IPS-15b (cell line): Measurements from ENCODE around the gene TMEM87A.

ENCODE experiments used
- H3K27me3 ChIP-seq: one replicate; pipeline ENCODE4 v1.6.1; 2013; ENCODE audit warnings: low read length; ENCODE audit not compliant: control insufficient read depth, insufficient read depth
- H3K36me3 ChIP-seq: one replicate; pipeline ENCODE4 v1.6.1; 2013; ENCODE audit warnings: low read length; ENCODE audit not compliant: control insufficient read depth, insufficient read depth
- H3K4me1 ChIP-seq: one replicate; pipeline ENCODE4 v1.6.1; 2013; ENCODE audit warnings: mild to moderate bottlenecking, low read length; ENCODE audit not compliant: control insufficient read depth, insufficient read depth
- H3K4me3 ChIP-seq: one replicate; pipeline ENCODE4 v1.5.1; 2013; ENCODE audit warnings: low read depth, low read length
- H3K9ac ChIP-seq: one replicate; pipeline ENCODE4 v1.6.1; 2013; ENCODE audit warnings: low read depth, mild to moderate bottlenecking, low read length
- H3K9me3 ChIP-seq: one replicate; pipeline ENCODE4 v1.6.1; 2013; ENCODE audit warnings: mild to moderate bottlenecking, low read length; ENCODE audit not compliant: control insufficient read depth, insufficient read depth

Gene TMEM87A

DNA sequence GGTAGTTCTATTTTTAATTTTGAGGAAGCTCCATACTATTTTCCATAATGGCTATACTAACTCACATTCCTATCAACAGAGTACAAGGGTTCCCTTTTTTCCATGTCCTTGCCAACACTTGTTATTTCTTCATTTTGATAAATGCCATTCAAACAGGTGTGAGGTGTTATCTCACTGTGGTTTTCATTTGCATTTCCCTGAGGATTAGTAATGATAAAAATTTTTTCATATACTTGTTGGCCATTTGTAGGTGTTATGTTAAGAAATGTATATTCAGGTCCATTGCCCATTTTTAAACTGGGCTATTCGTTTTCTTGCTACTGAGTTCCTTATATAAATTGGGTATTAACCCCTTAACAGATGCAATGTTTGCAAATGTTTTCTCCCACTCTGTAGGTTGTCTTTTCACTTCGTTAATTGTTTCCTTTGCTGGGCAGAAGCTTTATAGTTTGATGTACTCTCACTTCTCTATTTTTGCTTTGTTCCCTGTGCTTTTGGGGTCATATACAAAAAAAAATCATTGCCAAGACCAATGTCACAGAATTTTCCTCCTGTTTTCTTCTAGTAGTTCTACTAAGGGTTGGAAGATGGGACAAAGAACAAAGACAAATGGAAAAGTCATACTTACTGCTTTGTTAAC lies 54.2 kb downstream of the TMEM87A start:
- Histone ChIP-seq H3K27me3 (no peaks in the 10 kb centered on the region), H3K9me3 (no peaks in the 10 kb centered on the region), H3K9ac (no peak overlapping the region), H3K4me1 (no peaks in the 10 kb centered on the region), H3K36me3 (peaks cover 6% of the 10 kb centered on the region), H3K4me3 (no peak overlapping the region)

DNA sequence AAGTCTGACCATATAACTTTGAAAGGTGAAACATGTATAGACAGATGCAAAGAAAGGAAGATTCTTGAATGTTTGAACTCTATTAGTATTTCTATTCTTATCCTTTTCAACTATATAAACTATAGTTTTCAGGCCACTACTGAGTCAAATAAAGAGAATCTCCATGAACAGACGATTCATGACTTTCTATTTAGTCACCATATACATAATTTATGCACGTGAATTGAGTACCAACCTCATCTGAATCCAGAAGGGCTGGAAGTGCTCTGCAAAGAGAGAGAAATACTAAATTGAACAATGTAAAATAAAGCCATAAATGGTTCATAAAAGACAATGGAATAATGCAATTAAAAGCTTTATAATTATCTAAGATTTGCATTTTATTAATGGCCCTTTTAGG lies 55.7 kb downstream of the TMEM87A start:
- Histone ChIP-seq H3K4me3 (no peak overlapping the region), H3K4me1 (no peaks in the 10 kb centered on the region)

DNA sequence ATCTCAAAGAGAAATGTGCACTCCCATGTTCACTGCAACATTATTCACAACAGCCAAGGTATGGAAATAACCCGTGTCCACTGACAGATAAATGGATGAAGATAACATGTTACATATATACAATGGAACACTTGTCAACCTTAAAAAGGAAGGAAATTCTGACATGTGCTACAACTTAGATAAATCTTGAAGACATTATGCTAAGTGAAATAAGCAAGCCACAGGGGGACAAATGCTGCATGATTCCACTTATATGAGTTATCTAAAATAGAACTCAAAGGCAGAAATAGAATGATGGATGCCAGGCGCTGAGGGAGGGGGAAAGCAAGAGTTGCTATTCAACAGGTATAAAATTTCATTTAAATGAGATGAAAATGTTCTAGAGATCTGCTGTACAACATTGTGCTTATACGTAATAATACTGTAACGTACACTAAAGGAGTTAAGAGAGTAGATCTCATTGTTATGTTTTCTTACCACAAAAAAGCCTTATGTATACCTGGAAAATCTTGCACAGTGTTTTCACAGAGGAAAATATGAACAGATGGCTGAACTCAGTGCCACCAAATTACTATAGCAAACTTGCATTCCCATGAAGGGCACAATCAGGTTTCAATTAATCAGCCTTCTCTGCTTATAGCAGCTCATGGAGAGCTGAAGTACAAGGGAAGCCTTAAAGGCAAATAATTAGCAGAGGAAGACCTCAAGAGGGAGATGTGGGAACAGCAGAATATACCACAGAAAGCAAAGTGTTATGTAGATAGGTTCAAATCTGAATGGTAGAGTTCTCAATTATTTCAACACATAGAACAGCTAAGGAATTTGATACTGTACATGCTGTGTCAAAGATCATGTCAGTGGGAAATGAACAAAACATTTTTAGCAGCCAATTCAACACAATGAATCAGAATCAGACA lies 57.1 kb downstream of the TMEM87A start:
- Histone ChIP-seq H3K27me3 (no peaks in the 10 kb centered on the region), H3K4me3 (no peak overlapping the region), H3K36me3 (peaks cover 6% of the 10 kb centered on the region), H3K9ac (no peak overlapping the region), H3K4me1 (no peaks in the 10 kb centered on the region), H3K9me3 (no peaks in the 10 kb centered on the region)

More for the DNA sequence above, 55.7 kb downstream of the TMEM87A start:
- H3K36me3 ChIP-seq: peaks cover 6% of the 10 kb centered on the region
- H3K9me3 ChIP-seq: no peaks in the 10 kb centered on the region
- H3K27me3 ChIP-seq: no peaks in the 10 kb centered on the region
- H3K9ac ChIP-seq: no peak overlapping the region

DNA sequence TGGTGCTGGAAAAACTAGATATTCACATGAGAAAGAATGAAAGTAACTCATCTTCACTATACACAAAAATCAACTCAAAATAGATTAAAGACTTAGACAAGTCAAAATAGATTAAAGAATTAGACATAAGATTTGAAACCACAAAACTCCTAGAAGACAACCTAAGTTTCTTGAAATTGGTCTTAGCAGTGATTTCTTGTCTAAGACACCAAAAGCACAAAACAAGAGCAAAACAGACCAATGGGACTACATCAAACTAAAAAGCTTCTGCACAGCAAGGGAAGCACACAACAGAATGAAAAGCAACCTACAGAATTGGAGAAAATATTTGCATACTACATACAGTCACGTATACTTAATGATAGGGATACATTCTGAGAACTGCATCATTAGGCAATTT lies 58.6 kb downstream of the TMEM87A start:
- no peaks in the 10 kb centered on the region for H3K27me3 ChIP-seq
- no peaks in the 10 kb centered on the region for H3K9me3 ChIP-seq
- H3K36me3 ChIP-seq: peaks cover 6% of the 10 kb centered on the region
- no peak overlapping the region for H3K9ac ChIP-seq
- H3K4me3 ChIP-seq: no peak overlapping the region
- H3K4me1 ChIP-seq: no peaks in the 10 kb centered on the region

DNA sequence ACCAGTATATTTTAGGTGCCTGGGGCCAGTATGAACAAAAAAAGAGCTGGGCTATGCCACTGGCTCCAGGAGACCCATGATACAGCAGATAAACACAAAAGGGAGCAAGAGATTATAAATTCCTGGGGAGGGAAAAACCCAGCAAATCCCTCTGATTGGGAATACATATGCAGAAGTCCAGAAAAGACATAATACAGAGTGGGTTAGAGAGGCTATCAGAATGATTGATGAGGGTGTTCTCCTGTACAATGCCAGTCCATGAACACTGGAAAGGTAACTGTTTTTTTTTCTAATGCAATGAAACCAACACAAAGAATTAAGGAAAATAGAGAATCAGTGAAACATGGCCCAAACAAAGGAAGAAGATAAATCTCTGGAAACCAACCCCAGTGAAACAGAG lies 59.7 kb downstream of the TMEM87A start:
- H3K9ac ChIP-seq: no peak overlapping the region

DNA sequence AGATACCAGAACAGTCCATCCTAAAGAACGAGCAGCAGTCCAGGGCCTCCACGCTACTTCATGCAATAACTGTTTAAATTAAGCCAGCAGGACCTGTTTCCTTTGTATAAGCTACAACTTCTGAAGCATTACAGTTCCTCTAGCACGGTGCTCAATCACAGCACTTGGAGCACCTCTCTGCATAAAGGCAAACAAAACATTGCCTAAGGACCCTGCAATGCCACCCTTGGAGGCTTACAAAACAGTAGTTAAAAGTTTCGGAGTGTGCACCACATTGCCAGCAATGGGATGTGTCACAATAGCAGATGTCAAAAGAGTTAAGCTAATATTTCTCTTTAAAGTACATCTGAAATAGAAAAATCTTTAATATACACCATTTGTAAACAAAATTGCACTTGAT lies 62.5 kb downstream of the TMEM87A start:
- Histone ChIP-seq H3K4me3 (no peak overlapping the region), H3K9ac (no peak overlapping the region), H3K4me1 (no peaks in the 10 kb centered on the region), H3K36me3 (no peaks in the 10 kb centered on the region), H3K27me3 (no peaks in the 10 kb centered on the region), H3K9me3 (no peaks in the 10 kb centered on the region)

More for the DNA sequence above, 59.7 kb downstream of the TMEM87A start:
- Histone ChIP-seq H3K27me3 (no peaks in the 10 kb centered on the region), H3K36me3 (peaks cover 4% of the 10 kb centered on the region), H3K4me1 (no peaks in the 10 kb centered on the region), H3K4me3 (no peak overlapping the region), H3K9me3 (no peaks in the 10 kb centered on the region)

DNA sequence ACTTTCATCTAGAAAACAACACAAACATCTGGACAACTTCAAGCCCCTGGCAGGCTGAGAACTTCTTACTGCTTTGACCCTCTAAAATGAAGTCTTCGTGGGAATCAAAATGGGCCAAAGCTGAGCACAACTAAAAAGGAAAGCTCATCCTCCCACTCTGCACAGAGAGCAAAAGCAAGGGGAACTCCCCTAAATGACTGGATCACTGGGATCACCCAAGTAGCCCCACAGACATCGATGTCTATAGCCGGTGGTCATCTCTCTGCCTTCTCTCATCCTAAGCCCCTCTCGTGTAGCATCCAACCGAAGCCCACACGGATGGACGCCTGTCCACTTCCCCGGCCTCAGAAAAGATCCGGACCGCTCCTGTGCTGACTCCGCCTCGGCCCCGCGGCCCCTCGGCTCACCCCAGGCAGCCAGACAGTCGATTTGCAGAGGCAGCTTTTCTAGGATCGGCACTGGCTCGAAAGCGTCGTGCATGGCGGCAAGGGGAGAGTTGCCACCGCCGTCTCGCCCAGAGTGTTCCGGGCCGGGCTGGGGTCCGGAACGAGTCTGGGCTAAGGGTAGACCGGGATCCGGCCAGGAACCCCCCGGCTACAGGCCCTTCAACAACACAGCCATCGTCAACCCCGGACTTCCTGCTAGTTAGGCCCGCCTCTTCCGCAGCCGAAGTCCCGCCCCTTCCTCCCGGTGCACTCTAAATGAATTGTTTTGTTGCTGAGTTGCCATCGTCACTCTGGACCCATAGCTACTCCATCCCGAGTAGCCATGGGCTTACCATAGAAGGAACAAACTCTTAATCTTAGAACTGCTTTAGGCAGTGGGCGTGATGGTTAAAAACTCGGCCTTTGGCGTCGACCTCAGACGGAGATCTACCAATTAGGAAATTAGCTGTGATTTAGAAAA lies 65.3 kb downstream of the TMEM87A start, which contains the start of gene VPS39:
Gene VPS39 (minus strand): TSS at position 631 of the 906 bp plus-strand sequence. CDS start 151 bp downstream, at position 480.
- H3K9me3 ChIP-seq: no peaks in the 10 kb centered on the region
- peak within 1 kb of the TSS; percentile 83 for H3K4me3 ChIP-seq
- H3K4me1 ChIP-seq: no peaks in the 10 kb centered on the region
- H3K27me3 ChIP-seq: no peaks in the 10 kb centered on the region
- peak within 1 kb of the TSS; percentile 93 for H3K9ac ChIP-seq
- no peaks in the 10 kb centered on the region for H3K36me3 ChIP-seq

DNA sequence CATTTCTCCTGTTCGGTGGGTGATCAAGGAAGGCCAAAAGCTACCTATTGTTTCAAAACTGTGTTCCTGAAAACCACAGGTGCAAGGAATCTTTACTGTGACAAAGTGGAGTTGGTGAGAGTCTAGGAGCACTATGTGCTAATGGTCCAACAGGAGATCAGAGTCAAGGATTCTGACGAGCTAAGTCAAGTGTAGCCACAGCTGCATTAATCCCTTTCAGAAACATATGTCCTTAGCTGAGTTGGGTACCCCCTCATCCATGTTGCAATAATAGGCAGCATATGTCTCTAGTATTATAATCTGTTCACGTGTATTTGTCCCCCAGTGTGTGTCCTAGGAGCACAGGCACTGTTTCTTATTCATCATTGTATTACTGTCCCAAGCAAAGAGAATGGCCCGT lies 66.8 kb downstream of the TMEM87A start:
- H3K9ac ChIP-seq: no peak overlapping the region
- no peaks in the 10 kb centered on the region for H3K36me3 ChIP-seq
- H3K4me1 ChIP-seq: no peaks in the 10 kb centered on the region
- no peak overlapping the region for H3K4me3 ChIP-seq
- no peaks in the 10 kb centered on the region for H3K9me3 ChIP-seq
- H3K27me3 ChIP-seq: no peaks in the 10 kb centered on the region

DNA sequence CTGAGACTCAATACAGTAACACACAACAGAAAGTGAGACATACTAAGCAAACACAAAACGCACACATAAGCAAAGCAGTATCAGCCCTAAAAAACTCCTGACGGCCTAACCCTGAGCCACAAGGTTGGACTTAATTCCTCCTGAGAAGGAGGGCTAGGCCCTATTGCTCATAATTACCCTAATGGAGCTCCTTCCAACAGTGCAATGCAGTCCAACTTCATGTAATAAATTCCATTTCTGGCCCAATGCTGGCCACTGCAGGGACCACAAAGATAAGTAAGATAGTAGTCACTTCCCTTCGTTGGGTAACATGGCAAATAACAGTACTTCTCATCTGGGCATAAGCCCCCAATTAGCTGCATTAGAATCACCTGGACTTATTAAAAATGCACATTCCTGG lies 69.3 kb downstream of the TMEM87A start:
- Histone ChIP-seq H3K9me3 (no peaks in the 10 kb centered on the region), H3K4me1 (no peaks in the 10 kb centered on the region), H3K36me3 (no peaks in the 10 kb centered on the region), H3K9ac (no peak overlapping the region), H3K4me3 (no peak overlapping the region), H3K27me3 (no peaks in the 10 kb centered on the region)

DNA sequence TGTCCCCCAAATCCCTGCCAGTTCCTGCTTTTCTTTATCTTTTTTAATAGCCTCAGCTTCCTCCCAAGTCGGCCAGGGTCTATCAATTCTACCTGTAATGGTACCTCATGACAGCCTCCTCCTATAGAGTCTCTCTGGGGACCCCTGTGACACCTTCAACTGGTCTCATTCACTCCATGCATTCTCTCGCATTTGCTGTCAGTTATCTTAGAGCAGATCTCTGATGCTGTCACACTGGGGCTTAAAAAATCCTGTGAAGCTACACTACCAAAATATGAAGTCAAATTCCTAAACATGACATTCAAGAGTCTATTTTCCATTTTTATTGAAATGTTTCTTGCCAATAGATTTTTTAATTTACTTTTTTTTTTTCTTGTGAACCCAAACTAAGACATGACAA lies 70.6 kb downstream of the TMEM87A start:
- H3K4me3 ChIP-seq: no peak overlapping the region
- no peak overlapping the region for H3K9ac ChIP-seq
- no peaks in the 10 kb centered on the region for H3K4me1 ChIP-seq
- no peaks in the 10 kb centered on the region for H3K27me3 ChIP-seq
- no peaks in the 10 kb centered on the region for H3K9me3 ChIP-seq
- no peaks in the 10 kb centered on the region for H3K36me3 ChIP-seq

DNA sequence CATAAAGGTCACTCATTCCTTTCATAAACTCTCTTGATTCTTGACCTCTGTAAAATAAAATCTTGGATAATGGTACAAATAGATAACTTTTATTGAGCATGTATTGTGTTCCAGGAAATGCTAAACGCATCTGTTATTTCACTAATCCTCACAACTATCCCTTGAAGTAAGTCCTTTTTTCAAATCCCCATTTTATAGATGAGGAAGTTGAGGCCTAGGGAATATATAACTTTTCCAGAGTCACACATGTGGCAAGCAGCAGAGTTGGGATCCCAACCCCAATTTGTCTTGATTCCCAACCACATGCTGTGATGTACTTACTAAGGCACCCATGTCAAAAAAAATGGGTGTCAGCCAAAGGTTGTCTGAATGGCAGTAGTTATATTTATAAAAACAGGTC lies 71.4 kb downstream of the TMEM87A start:
- Histone ChIP-seq H3K4me1 (no peaks in the 10 kb centered on the region), H3K9ac (no peak overlapping the region), H3K9me3 (no peaks in the 10 kb centered on the region), H3K4me3 (no peak overlapping the region), H3K36me3 (no peaks in the 10 kb centered on the region), H3K27me3 (no peaks in the 10 kb centered on the region)
